ENCODE data around the gene ZFP64. TPM values are rescaled to one million over a fixed set of nuclear protein-coding genes. Genes with fewer than 3 reads are reported as not detected.

The ZFP64 gene
- total RNA-seq, 1 donor from 2014 or later: 25.5 TPM

DNA sequence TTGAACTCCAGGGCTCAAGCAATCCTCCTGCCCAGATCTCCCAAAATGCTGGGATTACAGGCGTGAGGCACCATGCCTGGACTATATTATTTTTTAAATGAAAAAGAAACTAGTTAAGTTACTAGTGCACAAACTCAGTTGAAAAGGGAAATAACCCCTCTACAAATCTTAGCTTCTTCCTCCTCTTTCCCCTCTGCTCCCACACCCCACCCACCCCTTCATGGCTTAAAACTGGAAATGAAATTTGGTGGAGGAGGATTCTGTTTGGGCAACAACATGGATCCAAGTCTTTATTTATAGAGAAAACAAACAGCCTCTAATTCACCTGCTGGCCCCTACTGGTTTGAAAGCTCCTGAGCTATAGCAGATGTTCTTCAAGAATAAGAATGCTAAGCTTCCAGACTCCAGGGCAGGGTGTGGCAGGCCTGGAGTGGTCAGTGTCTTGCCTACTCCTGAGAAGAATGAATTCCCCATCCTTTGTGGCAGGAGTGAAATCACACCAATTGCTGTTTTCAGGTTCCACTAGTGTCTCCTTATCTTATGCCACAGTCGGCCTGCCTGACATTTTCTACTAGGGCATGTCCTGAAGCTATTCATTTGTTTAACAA, 73.5 kb downstream of the ZFP64 start:
- DNase-seq (ENCODE audit: low read depth, low spot score): no peak
- no peak overlapping the region for H3K4me3 Mint-ChIP-seq
- peaks cover 4% of the 10 kb centered on the region for H3K9me3 Mint-ChIP-seq
- TF ChIP-seq, protein P1, sequence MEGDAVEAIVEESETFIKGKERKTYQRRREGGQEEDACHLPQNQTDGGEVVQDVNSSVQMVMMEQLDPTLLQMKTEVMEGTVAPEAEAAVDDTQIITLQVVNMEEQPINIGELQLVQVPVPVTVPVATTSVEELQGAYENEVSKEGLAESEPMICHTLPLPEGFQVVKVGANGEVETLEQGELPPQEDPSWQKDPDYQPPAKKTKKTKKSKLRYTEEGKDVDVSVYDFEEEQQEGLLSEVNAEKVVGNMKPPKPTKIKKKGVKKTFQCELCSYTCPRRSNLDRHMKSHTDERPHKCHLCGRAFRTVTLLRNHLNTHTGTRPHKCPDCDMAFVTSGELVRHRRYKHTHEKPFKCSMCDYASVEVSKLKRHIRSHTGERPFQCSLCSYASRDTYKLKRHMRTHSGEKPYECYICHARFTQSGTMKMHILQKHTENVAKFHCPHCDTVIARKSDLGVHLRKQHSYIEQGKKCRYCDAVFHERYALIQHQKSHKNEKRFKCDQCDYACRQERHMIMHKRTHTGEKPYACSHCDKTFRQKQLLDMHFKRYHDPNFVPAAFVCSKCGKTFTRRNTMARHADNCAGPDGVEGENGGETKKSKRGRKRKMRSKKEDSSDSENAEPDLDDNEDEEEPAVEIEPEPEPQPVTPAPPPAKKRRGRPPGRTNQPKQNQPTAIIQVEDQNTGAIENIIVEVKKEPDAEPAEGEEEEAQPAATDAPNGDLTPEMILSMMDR (conservative IDR thresholded peaks at IDR 0.05): no peak
- H3K27ac Mint-ChIP-seq (ENCODE audit: unreplicated experiment): no peak overlapping the region
- H3K4me1 Mint-ChIP-seq: no peaks in the 10 kb centered on the region
- H3K27me3 Mint-ChIP-seq (ENCODE audit: low read depth): no peaks in the 10 kb centered on the region
- peaks cover 4% of the 10 kb centered on the region for H3K36me3 Mint-ChIP-seq (ENCODE audit: low read depth)

DNA sequence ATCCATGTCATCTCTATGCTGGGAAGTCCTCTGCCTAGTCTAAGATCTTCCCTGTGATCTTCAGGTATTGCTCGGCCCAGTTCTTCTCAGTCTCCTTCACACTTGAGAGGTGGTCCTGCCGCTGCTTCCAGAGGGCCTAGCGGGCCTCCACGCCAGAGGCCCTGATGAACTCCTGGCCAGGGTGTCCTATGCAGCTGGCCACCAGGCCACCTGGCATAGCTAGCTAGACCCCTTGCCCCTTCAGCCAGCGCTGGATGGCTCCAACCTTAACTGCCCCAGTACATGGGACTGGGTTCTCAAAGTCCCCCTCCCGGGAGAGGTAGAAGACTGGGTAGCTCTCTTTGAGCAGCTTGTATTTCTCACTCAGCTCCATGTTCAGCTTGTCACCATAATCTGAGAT, 81.1 kb downstream of the ZFP64 start:
- DNase-seq (ENCODE audit: low read depth, low spot score): no peak
- TF ChIP-seq, protein P1 (conservative IDR thresholded peaks at IDR 0.05): no peak
- Mint-ChIP-seq H3K9me3 (no peaks in the 10 kb centered on the region), H3K4me3 (no peak overlapping the region), H3K27ac (ENCODE audit: unreplicated experiment) (no peak overlapping the region), H3K36me3 (ENCODE audit: low read depth) (peaks cover 5% of the 10 kb centered on the region), H3K4me1 (peaks cover 5% of the 10 kb centered on the region), H3K27me3 (ENCODE audit: low read depth) (peaks cover 33% of the 10 kb centered on the region)

DNA sequence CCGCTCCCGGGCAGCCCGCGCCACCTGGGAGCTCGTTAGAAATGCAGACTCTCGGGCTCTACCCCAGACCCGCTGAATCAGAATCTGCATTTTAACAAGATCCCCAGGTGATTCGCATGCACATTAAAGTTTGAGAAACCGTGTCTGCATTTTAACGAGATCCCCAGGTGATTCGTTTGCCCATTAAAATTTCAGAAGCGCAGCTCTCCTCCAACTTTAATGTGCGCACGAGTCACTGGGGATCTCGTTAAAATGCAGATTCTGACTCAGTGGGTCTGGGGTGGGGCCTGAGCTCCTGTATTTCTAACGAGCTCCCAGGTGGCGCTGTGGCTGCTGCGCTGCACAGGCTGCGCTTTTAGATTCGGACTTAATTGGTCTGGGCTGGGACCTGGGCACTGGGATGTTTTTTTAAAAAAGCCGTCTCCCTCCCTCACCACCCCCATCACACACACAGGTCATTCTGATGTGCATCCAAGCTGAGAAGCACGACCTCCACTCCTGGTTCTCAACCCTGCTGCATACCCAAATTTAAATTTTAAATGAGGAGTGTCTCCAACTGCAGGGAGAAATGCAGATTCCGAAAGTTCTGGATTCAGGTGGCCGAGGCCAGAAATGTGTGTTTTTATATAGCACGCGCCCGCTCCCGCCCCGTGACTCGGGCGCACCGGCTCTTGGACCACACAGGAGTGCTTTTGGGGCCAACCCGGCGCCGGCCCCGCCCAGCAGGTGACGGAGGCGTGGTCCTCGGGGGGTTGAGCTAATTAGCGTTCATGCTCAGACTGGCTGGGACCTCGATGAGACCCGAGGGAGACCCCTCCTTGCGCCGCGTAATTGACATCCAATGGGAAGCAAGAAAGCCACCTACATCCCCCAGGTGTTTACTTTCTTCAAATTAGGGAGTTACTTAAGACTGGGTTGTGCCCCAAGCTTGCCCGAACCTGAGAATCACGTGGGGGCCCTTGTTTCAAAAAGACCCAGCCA, 85.8 kb downstream of the ZFP64 start:
- peak; percentile 14 for DNase-seq (ENCODE audit: low read depth, low spot score)
- Mint-ChIP-seq H3K27ac (ENCODE audit: unreplicated experiment) (no peak overlapping the region), H3K27me3 (ENCODE audit: low read depth) (peaks cover 70% of the 10 kb centered on the region)

DNA sequence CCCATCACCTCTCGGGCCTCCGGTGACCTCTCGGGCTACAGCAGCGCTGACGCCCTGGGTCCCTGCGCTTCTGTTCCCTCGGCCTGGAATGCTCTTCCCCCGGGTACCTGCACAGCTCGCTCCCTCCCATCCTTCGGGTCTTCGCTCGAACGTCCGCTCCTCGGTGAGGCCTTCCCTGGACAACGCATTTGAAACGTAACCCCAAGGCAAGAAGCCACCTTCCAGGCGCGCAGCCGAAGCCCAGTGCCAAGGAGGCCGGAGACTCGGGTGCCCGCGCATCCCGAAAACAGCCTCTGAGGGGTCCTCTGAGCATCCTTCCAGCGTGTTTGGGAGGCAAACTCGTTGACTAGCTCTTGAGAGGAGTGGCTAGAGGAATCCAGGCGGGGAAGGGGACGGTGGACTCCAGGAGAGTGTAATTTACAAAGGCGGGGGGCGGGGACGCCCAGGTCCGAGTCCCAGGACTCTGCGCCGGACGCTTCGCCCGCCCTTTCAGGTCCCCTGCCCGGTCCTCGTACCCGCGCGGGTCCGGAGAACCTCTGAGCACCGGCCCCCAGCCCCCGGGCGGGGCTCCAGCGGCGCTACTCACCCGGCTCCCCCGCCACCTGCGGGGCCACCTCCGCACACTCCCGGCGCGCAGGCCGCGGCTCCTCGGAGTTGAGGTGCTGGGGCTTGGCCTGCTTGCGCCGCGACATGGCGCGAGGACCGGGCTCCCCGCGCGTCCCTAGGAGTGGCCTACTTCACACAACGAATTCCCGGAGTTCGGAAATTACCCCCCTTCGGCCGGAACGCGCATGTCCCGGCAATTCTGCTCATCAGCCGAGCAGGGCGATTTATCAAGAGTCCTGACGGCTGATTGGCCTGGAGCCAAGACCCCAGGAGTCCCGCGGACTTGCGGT, 86.8 kb downstream of the ZFP64 start:
- TF ChIP-seq, protein P1 (conservative IDR thresholded peaks at IDR 0.05): no peak
- peaks cover 67% of the 10 kb centered on the region for H3K27me3 Mint-ChIP-seq (ENCODE audit: low read depth)
- H3K27ac Mint-ChIP-seq (ENCODE audit: unreplicated experiment): no peak overlapping the region

More for the DNA sequence above, 85.8 kb downstream of the ZFP64 start:
- H3K4me1 Mint-ChIP-seq: peaks cover 19% of the 10 kb centered on the region
- peaks cover 3% of the 10 kb centered on the region for H3K36me3 Mint-ChIP-seq (ENCODE audit: low read depth)
- TF ChIP-seq, protein P1 (conservative IDR thresholded peaks at IDR 0.05): peak; percentile 35
- H3K4me3 Mint-ChIP-seq: peak overlapping the region; percentile 59
- H3K9me3 Mint-ChIP-seq: no peaks in the 10 kb centered on the region

DNA sequence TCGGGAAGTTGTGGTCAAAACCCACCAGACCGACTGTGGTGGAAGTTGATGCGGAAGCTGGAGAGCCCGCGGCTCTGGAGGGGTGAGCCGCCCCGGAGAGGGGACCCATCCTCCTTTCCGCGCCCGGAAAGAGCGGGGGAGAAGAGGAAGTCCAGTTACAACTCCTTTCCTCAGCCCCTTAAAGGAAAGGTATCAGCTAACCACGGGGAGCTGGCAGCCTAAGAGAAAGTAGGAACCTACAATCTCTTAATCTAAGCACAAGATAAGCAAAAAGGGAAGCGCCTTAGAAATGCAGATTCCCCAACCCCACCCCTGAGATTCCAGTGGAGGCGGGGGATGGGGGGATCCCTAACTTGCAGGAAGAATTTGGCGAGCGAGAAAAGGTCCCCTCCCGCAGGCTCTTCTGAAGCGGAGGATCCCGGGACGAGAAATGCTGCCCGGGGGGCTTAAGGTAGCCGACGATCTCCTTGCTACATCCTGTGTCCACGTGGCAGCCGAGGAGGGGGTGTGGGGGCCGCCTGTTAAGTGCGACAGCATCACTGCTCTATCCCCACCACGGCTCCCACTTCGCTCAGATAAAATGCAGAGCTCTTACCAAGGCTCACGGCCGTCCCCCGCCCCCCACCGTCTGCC, 87.5 kb downstream of the ZFP64 start:
- Mint-ChIP-seq H3K9me3 (no peaks in the 10 kb centered on the region), H3K4me3 (peak overlapping the region; percentile 88), H3K4me1 (peaks cover 19% of the 10 kb centered on the region), H3K27me3 (ENCODE audit: low read depth) (peaks cover 67% of the 10 kb centered on the region), H3K36me3 (ENCODE audit: low read depth) (no peaks in the 10 kb centered on the region), H3K27ac (ENCODE audit: unreplicated experiment) (no peak overlapping the region)
- TF ChIP-seq, protein P1 (conservative IDR thresholded peaks at IDR 0.05): no peak
- no peak for DNase-seq (ENCODE audit: low read depth, low spot score)

More for the DNA sequence above, 86.8 kb downstream of the ZFP64 start:
- Mint-ChIP-seq H3K4me1 (peaks cover 19% of the 10 kb centered on the region), H3K36me3 (ENCODE audit: low read depth) (no peaks in the 10 kb centered on the region), H3K9me3 (no peaks in the 10 kb centered on the region), H3K4me3 (peak overlapping the region; percentile 88)
- DNase-seq (ENCODE audit: low read depth, low spot score): no peak

All from neural crest cell (in vitro differentiated cells).